ENCODE measurements around the gene EXOC2.
"Not testable (repeated sequence)": the region's sequence is repeated elsewhere in the genome, so short reads cannot be mapped to it uniquely, and the experiment has no call there.

The EXOC2 gene

GRCh38 chr6:583635-584034 lies 109.3 kb downstream of the EXOC2 start:
- no peak for DNase-seq (ENCODE audit: low read depth in 1 of 2, low spot score in 1 of 2)

- no peak for DNase-seq (ENCODE audit: low read depth in 1 of 2, low spot score in 1 of 2)
Measured at GRCh38 chr6:583116-583515, 109.8 kb downstream of the EXOC2 start.

GRCh38 chr6:582370-582769 lies 110.6 kb downstream of the EXOC2 start:
- no peak for DNase-seq (ENCODE audit: low read depth in 1 of 2, low spot score in 1 of 2)

- no peak for DNase-seq (ENCODE audit: low read depth in 1 of 2, low spot score in 1 of 2)
Measured at GRCh38 chr6:579339-579738, 113.6 kb downstream of the EXOC2 start.

- DNase-seq (ENCODE audit: low read depth in 1 of 2, low spot score in 1 of 2): no peak
Measured at GRCh38 chr6:572596-573265, 120.2 kb downstream of the EXOC2 start.

- no peak for DNase-seq (ENCODE audit: low read depth in 1 of 2, low spot score in 1 of 2)
Measured at GRCh38 chr6:571892-572291, 121.0 kb downstream of the EXOC2 start.

GRCh38 chr6:570825-571224 lies 122.1 kb downstream of the EXOC2 start:
- DNase-seq (ENCODE audit: low read depth in 1 of 2, low spot score in 1 of 2): no peak

GRCh38 chr6:568954-569523 lies 123.9 kb downstream of the EXOC2 start:
- no peak for DNase-seq (ENCODE audit: low read depth in 1 of 2, low spot score in 1 of 2)

GRCh38 chr6:568085-568484 lies 124.9 kb downstream of the EXOC2 start:
- no peak for DNase-seq (ENCODE audit: low read depth in 1 of 2, low spot score in 1 of 2)

- no peak for DNase-seq (ENCODE audit: low read depth in 1 of 2, low spot score in 1 of 2)
Measured at GRCh38 chr6:563863-564262, 129.1 kb downstream of the EXOC2 start.

- no peak for DNase-seq (ENCODE audit: low read depth in 1 of 2, low spot score in 1 of 2)
Measured at GRCh38 chr6:562052-562676, 130.8 kb downstream of the EXOC2 start.

GRCh38 chr6:561335-561734 lies 131.6 kb downstream of the EXOC2 start:
- DNase-seq (ENCODE audit: low read depth in 1 of 2, low spot score in 1 of 2): not testable (repeated sequence)

- no peak for DNase-seq (ENCODE audit: low read depth in 1 of 2, low spot score in 1 of 2)
Measured at GRCh38 chr6:558959-559358, 134.0 kb downstream of the EXOC2 start.

- DNase-seq (ENCODE audit: low read depth in 1 of 2, low spot score in 1 of 2): no peak
Measured at GRCh38 chr6:558089-558488, 134.8 kb downstream of the EXOC2 start.

- no peak for DNase-seq (ENCODE audit: low read depth in 1 of 2, low spot score in 1 of 2)
Measured at GRCh38 chr6:551829-552350, 141.0 kb downstream of the EXOC2 start.

- peak in 1 of 2 donors; percentile 22 for DNase-seq (ENCODE audit: low read depth in 1 of 2, low spot score in 1 of 2)
Measured at GRCh38 chr6:551405-551804, 141.5 kb downstream of the EXOC2 start.

- no peak for DNase-seq (ENCODE audit: low read depth in 1 of 2, low spot score in 1 of 2)
Measured at GRCh38 chr6:549906-550305, 143.0 kb downstream of the EXOC2 start.

- peak in 1 of 2 donors; percentile 15 for DNase-seq (ENCODE audit: low read depth in 1 of 2, low spot score in 1 of 2)
Measured at GRCh38 chr6:548517-548916, 144.4 kb downstream of the EXOC2 start.

GRCh38 chr6:548091-548490 lies 144.8 kb downstream of the EXOC2 start:
- no peak for DNase-seq (ENCODE audit: low read depth in 1 of 2, low spot score in 1 of 2)

GRCh38 chr6:540490-540889 lies 152.4 kb downstream of the EXOC2 start:
- no peak for DNase-seq (ENCODE audit: low read depth in 1 of 2, low spot score in 1 of 2)

GRCh38 chr6:537114-537513 lies 155.8 kb downstream of the EXOC2 start:
- no peak for DNase-seq (ENCODE audit: low read depth in 1 of 2, low spot score in 1 of 2)

GRCh38 chr6:530425-530824 lies 162.5 kb downstream of the EXOC2 start:
- DNase-seq (ENCODE audit: low read depth in 1 of 2, low spot score in 1 of 2): no peak

Measured in stimulated activated CD4-positive, alpha-beta T cell treated with anti-CD3 and anti-CD28 coated beads, Interleukin-15, amount 100 ng/mL, for 1 hour (primary cell).